Type B pancreatic cell (in vitro differentiated cells): ENCODE results near the gene UBA7. TPM values are rescaled to one million over a fixed set of nuclear protein-coding genes. Genes with fewer than 3 reads are reported as not detected.

Source experiments
- DNase-seq: peaks from one replicate; pipeline ENCODE4 v3.0.0; 2021; ENCODE audit warnings: mixed read lengths; ENCODE audit not compliant: unreplicated experiment; ENCODE audit errors: extremely low spot score
- H3K27ac Mint-ChIP-seq: 2 replicates; pipeline ENCODE4 v1.8.0; 2021; ENCODE audit warnings: mild to moderate bottlenecking, mixed read lengths
- H3K27me3 Mint-ChIP-seq: 2 replicates; pipeline ENCODE4 v1.8.0; 2021; ENCODE audit warnings: mixed read lengths
- H3K36me3 Mint-ChIP-seq: 2 replicates; pipeline ENCODE4 v1.8.0; 2021; ENCODE audit warnings: mixed read lengths
- H3K4me1 Mint-ChIP-seq: one replicate; pipeline ENCODE4 v1.8.0; 2021; ENCODE audit warnings: mixed read lengths; ENCODE audit not compliant: unreplicated experiment
- H3K4me3 Mint-ChIP-seq: 2 replicates; pipeline ENCODE4 v1.8.0; 2021; ENCODE audit warnings: mild to moderate bottlenecking, mixed read lengths
- H3K9me3 Mint-ChIP-seq: 2 replicates; pipeline ENCODE4 v1.8.0; 2021; ENCODE audit warnings: mixed read lengths
- total RNA-seq: library from RNA; stranded (reverse); gene quantifications from 2 replicates; pipeline ENCODE4 v1.2.1, GENCODE V29; 2021; ENCODE audit warnings: low replicate concordance
- TF ChIP-seq, protein P1 (sequence below): fragments of 200-600 bp; sonication (generic); conservative IDR thresholded peaks from 2 replicates; pipeline ENCODE4 v1.5.0; 2021; ENCODE audit warnings: antibody characterized with exemption, mild to moderate bottlenecking

The UBA7 gene
- total RNA-seq, 1 donor from 2014 or later = 8.2 TPM

DNA sequence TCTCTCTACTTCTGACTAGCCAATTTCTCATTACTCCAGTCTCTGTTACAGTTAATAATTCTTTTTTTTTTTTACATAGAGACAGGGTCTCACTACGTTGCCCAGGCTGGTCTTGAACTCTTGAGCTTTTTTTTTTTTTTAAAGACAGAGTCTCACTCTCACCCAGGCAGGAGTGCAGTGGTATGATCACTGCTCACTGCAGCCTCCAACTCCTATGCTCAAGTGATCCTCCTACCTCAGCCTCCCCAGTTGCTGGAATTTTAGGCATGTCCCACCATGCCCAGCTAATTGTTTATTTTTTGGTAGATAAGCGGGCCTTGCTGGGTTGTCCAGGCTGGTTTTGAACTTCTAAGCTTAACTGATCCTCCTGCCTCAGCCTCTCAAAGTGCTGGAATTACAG, 41.0 kb downstream of the UBA7 start:
- Mint-ChIP-seq H3K36me3 (peaks cover 3% of the 10 kb centered on the region), H3K27ac (no peak overlapping the region), H3K27me3 (no peaks in the 10 kb centered on the region), H3K4me3 (no peak overlapping the region), H3K4me1 (no peaks in the 10 kb centered on the region), H3K9me3 (no peaks in the 10 kb centered on the region)
- DNase-seq = no peak
- TF ChIP-seq, protein P1, sequence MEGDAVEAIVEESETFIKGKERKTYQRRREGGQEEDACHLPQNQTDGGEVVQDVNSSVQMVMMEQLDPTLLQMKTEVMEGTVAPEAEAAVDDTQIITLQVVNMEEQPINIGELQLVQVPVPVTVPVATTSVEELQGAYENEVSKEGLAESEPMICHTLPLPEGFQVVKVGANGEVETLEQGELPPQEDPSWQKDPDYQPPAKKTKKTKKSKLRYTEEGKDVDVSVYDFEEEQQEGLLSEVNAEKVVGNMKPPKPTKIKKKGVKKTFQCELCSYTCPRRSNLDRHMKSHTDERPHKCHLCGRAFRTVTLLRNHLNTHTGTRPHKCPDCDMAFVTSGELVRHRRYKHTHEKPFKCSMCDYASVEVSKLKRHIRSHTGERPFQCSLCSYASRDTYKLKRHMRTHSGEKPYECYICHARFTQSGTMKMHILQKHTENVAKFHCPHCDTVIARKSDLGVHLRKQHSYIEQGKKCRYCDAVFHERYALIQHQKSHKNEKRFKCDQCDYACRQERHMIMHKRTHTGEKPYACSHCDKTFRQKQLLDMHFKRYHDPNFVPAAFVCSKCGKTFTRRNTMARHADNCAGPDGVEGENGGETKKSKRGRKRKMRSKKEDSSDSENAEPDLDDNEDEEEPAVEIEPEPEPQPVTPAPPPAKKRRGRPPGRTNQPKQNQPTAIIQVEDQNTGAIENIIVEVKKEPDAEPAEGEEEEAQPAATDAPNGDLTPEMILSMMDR = no peak

DNA sequence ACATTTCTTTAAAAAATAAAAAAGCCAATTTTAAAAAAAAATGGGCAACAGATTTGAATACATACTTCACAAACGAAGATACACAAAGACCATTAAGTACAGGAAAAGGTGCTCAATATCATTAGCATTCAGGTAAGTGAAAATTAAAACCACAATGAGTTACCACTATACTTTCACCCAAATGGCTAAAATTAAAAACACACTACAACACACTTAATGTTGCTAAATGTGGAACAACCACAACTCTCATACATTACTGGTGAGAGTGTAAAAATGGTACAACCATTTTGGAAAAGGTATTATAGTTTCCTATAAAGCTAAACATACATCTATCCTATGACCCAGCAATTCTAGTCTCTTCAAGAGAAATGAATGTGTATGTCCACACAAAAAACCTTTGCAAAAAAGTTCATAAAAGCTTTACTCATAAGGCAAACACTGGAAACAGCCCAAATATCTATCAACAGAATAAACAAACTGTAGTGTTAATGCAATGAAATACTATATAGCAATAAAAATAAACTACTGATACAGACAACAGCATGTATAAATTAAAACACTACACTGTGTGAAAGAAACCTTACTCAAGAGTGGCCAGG, 42.3 kb downstream of the UBA7 start:
- TF ChIP-seq, protein P1 = no peak
- no peak overlapping the region for H3K27ac Mint-ChIP-seq
- DNase-seq = no peak

DNA sequence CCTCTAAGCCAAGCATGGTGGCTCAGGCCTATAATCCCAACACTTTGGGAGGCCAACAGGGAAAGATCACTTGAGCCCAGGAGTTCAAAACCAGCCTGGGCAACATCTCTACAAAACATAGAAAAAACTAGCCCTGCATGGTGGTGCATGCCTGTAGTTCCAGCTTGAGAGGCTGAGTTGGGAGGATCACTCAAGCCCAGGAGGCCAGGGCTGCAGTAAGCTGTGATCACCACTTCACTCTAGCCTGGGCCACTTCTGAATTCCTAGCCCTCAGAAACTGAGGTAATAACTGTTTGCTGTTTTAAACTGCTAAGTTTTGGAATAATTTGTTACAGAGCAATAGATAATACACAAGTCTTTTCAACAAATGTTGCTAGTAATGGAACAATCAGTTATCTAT, 43.8 kb downstream of the UBA7 start:
- Mint-ChIP-seq H3K27ac (no peak overlapping the region), H3K9me3 (no peaks in the 10 kb centered on the region), H3K4me1 (no peaks in the 10 kb centered on the region)

More for the DNA sequence above, 42.3 kb downstream of the UBA7 start:
- Mint-ChIP-seq H3K27me3 (no peaks in the 10 kb centered on the region), H3K36me3 (peaks cover 3% of the 10 kb centered on the region), H3K9me3 (no peaks in the 10 kb centered on the region), H3K4me3 (no peak overlapping the region), H3K4me1 (no peaks in the 10 kb centered on the region)

DNA sequence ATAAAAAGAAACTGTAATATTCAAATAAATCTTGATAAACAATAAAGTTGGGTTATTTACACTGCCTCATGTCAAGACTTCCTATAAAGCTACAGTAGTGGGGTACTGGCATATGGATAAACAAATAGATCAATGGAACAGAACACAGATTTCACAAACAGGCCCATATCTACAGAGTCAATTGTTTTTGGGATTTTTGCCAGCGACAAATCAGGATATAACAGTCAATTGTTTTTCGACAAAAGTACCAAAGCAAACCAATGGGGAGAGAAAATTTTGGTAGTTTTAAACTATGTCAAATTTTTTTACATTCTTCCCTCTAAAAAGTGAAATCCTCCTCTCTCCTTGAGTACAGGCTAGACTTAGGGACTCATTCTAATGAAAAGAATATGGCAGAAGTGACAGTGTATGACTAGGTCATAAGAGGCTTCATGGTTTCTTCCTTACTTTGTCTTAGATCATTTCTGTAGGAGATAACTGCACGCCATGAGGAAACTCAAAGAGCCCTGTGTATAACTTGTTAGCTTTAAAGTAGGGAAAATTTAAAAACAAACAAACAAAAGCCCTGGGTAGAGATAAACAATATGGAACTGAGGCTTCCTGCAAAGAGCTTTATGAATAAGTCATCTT, 44.4 kb downstream of the UBA7 start:
- H3K9me3 Mint-ChIP-seq = no peaks in the 10 kb centered on the region
- no peaks in the 10 kb centered on the region for H3K4me1 Mint-ChIP-seq
- H3K27ac Mint-ChIP-seq = no peak overlapping the region
- no peak for DNase-seq
- no peaks in the 10 kb centered on the region for H3K27me3 Mint-ChIP-seq
- H3K36me3 Mint-ChIP-seq = no peaks in the 10 kb centered on the region
- TF ChIP-seq, protein P1 = no peak
- no peak overlapping the region for H3K4me3 Mint-ChIP-seq

More for the DNA sequence above, 43.8 kb downstream of the UBA7 start:
- no peak for DNase-seq
- peaks cover 3% of the 10 kb centered on the region for H3K36me3 Mint-ChIP-seq
- TF ChIP-seq, protein P1 = no peak
- no peak overlapping the region for H3K4me3 Mint-ChIP-seq
- H3K27me3 Mint-ChIP-seq = no peaks in the 10 kb centered on the region

DNA sequence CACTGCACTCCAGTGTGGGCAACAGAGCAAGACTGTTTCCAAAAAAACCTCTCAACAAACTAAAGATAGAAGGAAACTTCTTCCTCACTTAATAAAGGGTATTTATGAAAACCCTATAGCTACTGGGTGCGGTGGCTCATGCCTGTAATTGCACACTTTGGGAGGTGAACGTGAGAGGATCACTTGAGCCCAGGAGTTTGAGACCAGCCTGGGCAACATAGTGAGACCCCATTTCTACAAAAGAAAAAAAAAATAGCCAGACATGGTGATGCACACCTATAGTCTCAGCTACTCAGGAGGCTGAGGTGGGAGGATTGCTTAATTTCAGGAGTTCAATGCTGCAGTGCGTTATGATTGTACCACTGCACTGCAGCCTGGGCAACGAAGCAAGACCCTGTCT, 49.8 kb downstream of the UBA7 start:
- DNase-seq = no peak
- H3K4me3 Mint-ChIP-seq = no peak overlapping the region
- no peaks in the 10 kb centered on the region for H3K9me3 Mint-ChIP-seq
- peaks cover 4% of the 10 kb centered on the region for H3K36me3 Mint-ChIP-seq
- TF ChIP-seq, protein P1 = no peak
- H3K27ac Mint-ChIP-seq = no peak overlapping the region
- no peaks in the 10 kb centered on the region for H3K4me1 Mint-ChIP-seq
- H3K27me3 Mint-ChIP-seq = no peaks in the 10 kb centered on the region
